IMR-90 (cell line): ENCODE results near the gene TBX15. TPM values are rescaled to one million over a fixed set of nuclear protein-coding genes. Genes with fewer than 3 reads are reported as not detected.

Experiments
- ATAC-seq: fragments of 200-7000 bp; cut with Tn5 transposase; 2 replicates; pipeline ENCODE4 v1.9.1; 2020; ENCODE audit warnings: low read depth, mild to moderate bottlenecking, moderate library complexity
- BruUV-seq: library from RNA; stranded (reverse); fragments of 400-500 nt; replicated peaks from 2 replicates; lab custom pipeline; 2021; lab: Mats Ljungman, UMichigan
- CTCF ChIA-PET: fragments of 300-600 bp; formaldehyde crosslinking; extraction: SDS; loops from one replicate; lab custom pipeline; 2021; ENCODE audit warnings: antibody characterized with exemption; lab: Yijun Ruan, JAX
- POLR2A ChIA-PET: fragments of 300-600 bp; sonication (Branson Sonifier 250); formaldehyde crosslinking; loops from one replicate; lab custom pipeline; 2022; ENCODE audit warnings: antibody characterized with exemption; ENCODE audit not compliant: unreplicated experiment; lab: Charles Lee
- DNase-seq: peaks from one replicate; pipeline ENCODE4 v3.0.0; 2013
- H2AFZ ChIP-seq: replicated peaks from 2 replicates; pipeline ENCODE3; 2013; ENCODE audit warnings: low read length, mild to moderate bottlenecking; ENCODE audit not compliant: poor library complexity
- H2AK5ac ChIP-seq: 2 replicates; pipeline ENCODE4 v1.6.1; 2013; ENCODE audit warnings: low read depth, low read length, inconsistent platforms
- H2AK9ac ChIP-seq: replicated peaks from 2 replicates; pipeline ENCODE3; 2013; ENCODE audit warnings: mild to moderate bottlenecking, low read depth, low read length, moderate library complexity; ENCODE audit not compliant: poor library complexity
- H2BK120ac ChIP-seq: 2 replicates; pipeline ENCODE4 v1.6.1; 2013; ENCODE audit warnings: low read depth, low read length, inconsistent platforms
- H2BK15ac ChIP-seq: 3 replicates; pipeline ENCODE4 v1.6.1; 2013; ENCODE audit warnings: low read depth, low read length, inconsistent platforms
- H2BK20ac ChIP-seq: 2 replicates; pipeline ENCODE4 v1.6.1; 2013; ENCODE audit warnings: low read depth, mild to moderate bottlenecking, inconsistent platforms, low read length, moderate library complexity
- H2BK5ac ChIP-seq: 2 replicates; pipeline ENCODE4 v1.6.1; 2013; ENCODE audit warnings: mild to moderate bottlenecking, low read depth, low read length, inconsistent platforms; ENCODE audit not compliant: poor library complexity, severe bottlenecking
- H3K14ac ChIP-seq: replicated peaks from 2 replicates; pipeline ENCODE4 v1.6.1; 2013; ENCODE audit warnings: low read depth, low read length, inconsistent platforms
- H3K18ac ChIP-seq: 2 replicates; pipeline ENCODE4 v1.6.1; 2013; ENCODE audit warnings: low read depth, low read length, control low read depth
- H3K23ac ChIP-seq: 2 replicates; pipeline ENCODE4 v1.6.1; 2013; ENCODE audit warnings: low read depth, low read length, inconsistent platforms
- H3K27ac ChIP-seq: 2 replicates; pipeline ENCODE4 v1.5.1; 2013; ENCODE audit warnings: mild to moderate bottlenecking, control low read depth, low read length; ENCODE audit not compliant: insufficient read depth
- H3K27me3 ChIP-seq: 2 replicates; pipeline ENCODE4 v1.6.1; 2013; ENCODE audit warnings: low read length; ENCODE audit not compliant: control insufficient read depth, insufficient read depth
- H3K36me3 ChIP-seq: 2 replicates; pipeline ENCODE4 v1.6.1; 2013; ENCODE audit warnings: low read length, mixed read lengths; ENCODE audit not compliant: control insufficient read depth, insufficient read depth
- H3K4ac ChIP-seq: 2 replicates; pipeline ENCODE4 v1.6.1; 2013; ENCODE audit warnings: low read depth, low read length, inconsistent platforms
- H3K4me1 ChIP-seq: 2 replicates; pipeline ENCODE4 v1.6.1; 2013; ENCODE audit warnings: low read length, mixed read lengths; ENCODE audit not compliant: control insufficient read depth, insufficient read depth
- H3K4me2 ChIP-seq: 2 replicates; pipeline ENCODE4 v1.6.1; 2013; ENCODE audit warnings: low read depth, mild to moderate bottlenecking, control low read depth, low read length, moderate library complexity
- H3K4me3 ChIP-seq: 2 replicates; pipeline ENCODE4 v1.5.1; 2013; ENCODE audit warnings: low read depth, mild to moderate bottlenecking, control low read depth, low read length, moderate library complexity; ENCODE audit not compliant: insufficient read depth
- H3K56ac ChIP-seq: 2 replicates; pipeline ENCODE4 v1.6.1; 2013; ENCODE audit warnings: low read length, inconsistent platforms; ENCODE audit not compliant: insufficient read depth; ENCODE audit errors: extremely low read depth
- H3K79me1 ChIP-seq, 2 experiments: 2 replicates each; pipeline ENCODE4 v1.6.1; 2013; ENCODE audit warnings: low read length in 2 of 2, inconsistent platforms in 1 of 2, low read depth in 1 of 2
- H3K9ac ChIP-seq: 2 replicates; pipeline ENCODE4 v1.6.1; 2013; ENCODE audit warnings: low read depth, low read length, control low read depth
- H3K9me1 ChIP-seq: 2 replicates; pipeline ENCODE4 v1.6.1; 2013; ENCODE audit warnings: low read length, inconsistent platforms; ENCODE audit not compliant: insufficient read depth
- H3K9me3 ChIP-seq: 2 replicates; pipeline ENCODE4 v1.6.1; 2013; ENCODE audit warnings: low read length; ENCODE audit not compliant: control insufficient read depth, insufficient read depth
- H4K20me1 ChIP-seq: 2 replicates; pipeline ENCODE4 v1.6.1; 2013; ENCODE audit warnings: low read length, inconsistent platforms; ENCODE audit not compliant: insufficient read depth
- H4K5ac ChIP-seq: 2 replicates; pipeline ENCODE4 v1.6.1; 2013; ENCODE audit warnings: mild to moderate bottlenecking, low read depth, low read length, control low read depth
- H4K8ac ChIP-seq, 2 experiments: 2 replicates each; pipeline ENCODE4 v1.6.1; 2013; ENCODE audit warnings: low read depth in 2 of 2, low read length in 2 of 2, control low read depth in 1 of 2, inconsistent platforms in 1 of 2
- H4K91ac ChIP-seq: 2 replicates; pipeline ENCODE4 v1.6.1; 2013; ENCODE audit warnings: low read depth, low read length, inconsistent platforms; ENCODE audit not compliant: insufficient read depth
- BHLHE40 ChIP-seq: fragments of 150-350 bp; IDR thresholded peaks from 2 replicates; pipeline ENCODE4 v1.6.1; 2016; ENCODE audit warnings: mild to moderate bottlenecking, low read depth, low read length
- CEBPB ChIP-seq: IDR thresholded peaks from 2 replicates; pipeline ENCODE4 v1.6.1; 2012; ENCODE audit warnings: low read depth, low read length, improper control_type of control experiment
- CHD1 ChIP-seq: IDR thresholded peaks from 2 replicates; pipeline ENCODE4 v1.6.1; 2012; ENCODE audit warnings: low read depth, low read length, improper control_type of control experiment
- FOS ChIP-seq: fragments of 150-350 bp; IDR thresholded peaks from 2 replicates; pipeline ENCODE4 v1.6.1; 2016; ENCODE audit warnings: low read depth, low read length
- MAFK ChIP-seq: IDR thresholded peaks from 2 replicates; pipeline ENCODE4 v1.6.1; 2012; ENCODE audit warnings: low read depth, low read length, improper control_type of control experiment
- MAZ ChIP-seq: IDR thresholded peaks from 2 replicates; pipeline ENCODE4 v1.6.1; 2012; ENCODE audit warnings: low read depth, mild to moderate bottlenecking, low read length, improper control_type of control experiment, moderate library complexity, borderline replicate concordance
- MXI1 ChIP-seq: IDR thresholded peaks from 2 replicates; pipeline ENCODE4 v1.6.1; 2012; ENCODE audit warnings: low read depth, mild to moderate bottlenecking, low read length, moderate library complexity, borderline replicate concordance
- NFE2L2 ChIP-seq: fragments of 150-350 bp; IDR thresholded peaks from 2 replicates; pipeline ENCODE4 v1.6.1; 2016; ENCODE audit warnings: low read depth, mild to moderate bottlenecking, low read length
- POLR2A ChIP-seq: IDR thresholded peaks from 2 replicates; pipeline ENCODE4 v1.6.1; 2012; ENCODE audit warnings: mild to moderate bottlenecking, low read depth, low read length
- RAD21 ChIP-seq: IDR thresholded peaks from 2 replicates; pipeline ENCODE4 v1.6.1; 2012; ENCODE audit warnings: low read length, improper control_type of control experiment
- RCOR1 ChIP-seq: IDR thresholded peaks from 2 replicates; pipeline ENCODE4 v1.6.1; 2012; ENCODE audit warnings: mild to moderate bottlenecking, low read length, improper control_type of control experiment; ENCODE audit not compliant: insufficient replicate concordance
- RFX5 ChIP-seq: IDR thresholded peaks from 2 replicates; pipeline ENCODE4 v1.8.0; 2012; ENCODE audit warnings: low read depth, mild to moderate bottlenecking, low read length, moderate library complexity
- SMC3 ChIP-seq: fragments of 150-350 bp; IDR thresholded peaks from 2 replicates; pipeline ENCODE4 v1.6.1; 2016; ENCODE audit warnings: low read depth, mild to moderate bottlenecking, antibody characterized with exemption, low read length, moderate library complexity
- WGBS, 2 experiments: methylation state at CpG; one replicate each; pipeline versions ENCODE4 v1.1.5 to v1.1.7; 2013; ENCODE audit warnings: missing lambda C conversion rate in 2 of 2; ENCODE audit not compliant: insufficient read length in 1 of 2; ENCODE audit errors: extremely low coverage in 2 of 2; 5-methylcytosine and 5-hydroxymethylcytosine counted together
- dilution Hi-C: fragments of 300-500 bp; cut with HindIII; formaldehyde crosslinking; loops from one replicate; pipeline ENCODE4 v1.14.3; 2018; ENCODE audit warnings: low sequenced_read_pairs; ENCODE audit not compliant: unreplicated experiment
- in situ Hi-C: fragments of 300-500 bp; cut with MboI; formaldehyde crosslinking; loops from 3 replicates; pipeline ENCODE4 v1.14.3; 2019; ENCODE audit warnings: low sequenced_read_pairs, inconsistent platforms, mixed read lengths
- intact Hi-C: fragments of 100-400 bp; cut with micrococcal nuclease; formaldehyde crosslinking; loops from 2 replicates; pipeline ENCODE4 v1.10.0; 2022
- polyA plus RNA-seq, 3 experiments: library from polyadenylated mRNA; depleted of rRNA; stranded (reverse); fragments of >200 nt; gene quantifications; 2 replicates each; pipeline ENCODE4 v1.2.3, GENCODE V29; 2012; ENCODE audit warnings: low replicate concordance in 1 of 3
- total RNA-seq: library from RNA; depleted of rRNA; stranded (reverse); fragments of >200 nt; gene quantifications from 2 replicates; pipeline ENCODE4 v1.2.3, GENCODE V29; 2012
- TF ChIP-seq, protein P1 (sequence below): fragments of 150-350 bp; IDR thresholded peaks from 2 replicates; pipeline ENCODE4 v1.6.1; 2017; ENCODE audit warnings: mild to moderate bottlenecking, antibody characterized with exemption, low read length, low read depth
- TF ChIP-seq, protein P2 (sequence below): conservative IDR thresholded peaks from 2 replicates; pipeline ENCODE4 v1.5.1; 2012; ENCODE audit warnings: mild to moderate bottlenecking, low read depth, low read length, improper control_type of control experiment
- TF ChIP-seq, protein P3 (sequence below): fragments of 150-350 bp; IDR thresholded peaks from 2 replicates; pipeline ENCODE4 v1.6.1; 2016; ENCODE audit warnings: low read depth, mild to moderate bottlenecking, low read length, moderate library complexity, borderline replicate concordance

TBX15 gene
- total and polyA plus RNA-seq, 2 of the 4 experiments (the other 2 are of a cell fraction): not detected

DNA sequence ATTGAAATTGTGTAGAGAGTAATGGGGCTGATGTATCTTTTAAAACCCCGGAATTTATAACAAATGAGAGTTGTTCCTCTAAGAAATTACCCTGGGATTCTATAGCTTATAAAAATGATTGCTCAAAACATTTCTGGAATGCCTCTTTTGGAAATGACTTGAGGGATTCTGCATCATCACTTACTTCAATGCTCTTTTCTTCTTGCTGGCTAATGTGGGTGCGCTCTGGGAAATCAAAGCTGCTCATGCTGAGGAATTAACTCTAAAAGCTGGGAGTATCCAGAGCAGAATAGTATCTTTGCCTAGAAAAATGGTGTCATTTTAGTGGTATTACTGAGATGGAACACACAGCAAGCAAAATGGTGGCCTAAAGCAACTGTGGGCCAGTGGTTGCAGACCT is 23.0 kb upstream of the TBX15 start:
- no peaks in the 10 kb centered on the region for H3K9me1 ChIP-seq
- no peak overlapping the region for H2AFZ ChIP-seq
- intact Hi-C loops: no loop called here
- H3K4ac ChIP-seq: no peak overlapping the region
- dilution Hi-C loops: no loop called here
- no peak overlapping the region for H2AK5ac ChIP-seq
- no peak overlapping the region for H4K91ac ChIP-seq
- DNase-seq: no peak
- no peak overlapping the region for H3K4me3 ChIP-seq
- peaks cover 37% of the 10 kb centered on the region for H3K27me3 ChIP-seq
- no peaks in the 10 kb centered on the region for H3K36me3 ChIP-seq
- no peak overlapping the region for H2AK9ac ChIP-seq
- H3K4me1 ChIP-seq: no peaks in the 10 kb centered on the region; the same call in 1 of the 2 replicates
- TF ChIP-seq, protein P1, sequence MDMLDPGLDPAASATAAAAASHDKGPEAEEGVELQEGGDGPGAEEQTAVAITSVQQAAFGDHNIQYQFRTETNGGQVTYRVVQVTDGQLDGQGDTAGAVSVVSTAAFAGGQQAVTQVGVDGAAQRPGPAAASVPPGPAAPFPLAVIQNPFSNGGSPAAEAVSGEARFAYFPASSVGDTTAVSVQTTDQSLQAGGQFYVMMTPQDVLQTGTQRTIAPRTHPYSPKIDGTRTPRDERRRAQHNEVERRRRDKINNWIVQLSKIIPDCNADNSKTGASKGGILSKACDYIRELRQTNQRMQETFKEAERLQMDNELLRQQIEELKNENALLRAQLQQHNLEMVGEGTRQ: no peak
- TF ChIP-seq RCOR1 (no peak), RFX5 (no peak), FOS (no peak), CHD1 (no peak), MXI1 (no peak), MAFK (no peak), POLR2A (no peak), RAD21 (no peak), CEBPB (no peak), BHLHE40 (no peak), SMC3 (no peak), NFE2L2 (no peak), MAZ (no peak)
- TF ChIP-seq, protein P2, sequence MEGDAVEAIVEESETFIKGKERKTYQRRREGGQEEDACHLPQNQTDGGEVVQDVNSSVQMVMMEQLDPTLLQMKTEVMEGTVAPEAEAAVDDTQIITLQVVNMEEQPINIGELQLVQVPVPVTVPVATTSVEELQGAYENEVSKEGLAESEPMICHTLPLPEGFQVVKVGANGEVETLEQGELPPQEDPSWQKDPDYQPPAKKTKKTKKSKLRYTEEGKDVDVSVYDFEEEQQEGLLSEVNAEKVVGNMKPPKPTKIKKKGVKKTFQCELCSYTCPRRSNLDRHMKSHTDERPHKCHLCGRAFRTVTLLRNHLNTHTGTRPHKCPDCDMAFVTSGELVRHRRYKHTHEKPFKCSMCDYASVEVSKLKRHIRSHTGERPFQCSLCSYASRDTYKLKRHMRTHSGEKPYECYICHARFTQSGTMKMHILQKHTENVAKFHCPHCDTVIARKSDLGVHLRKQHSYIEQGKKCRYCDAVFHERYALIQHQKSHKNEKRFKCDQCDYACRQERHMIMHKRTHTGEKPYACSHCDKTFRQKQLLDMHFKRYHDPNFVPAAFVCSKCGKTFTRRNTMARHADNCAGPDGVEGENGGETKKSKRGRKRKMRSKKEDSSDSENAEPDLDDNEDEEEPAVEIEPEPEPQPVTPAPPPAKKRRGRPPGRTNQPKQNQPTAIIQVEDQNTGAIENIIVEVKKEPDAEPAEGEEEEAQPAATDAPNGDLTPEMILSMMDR: no peak
- TF ChIP-seq, protein P3, sequence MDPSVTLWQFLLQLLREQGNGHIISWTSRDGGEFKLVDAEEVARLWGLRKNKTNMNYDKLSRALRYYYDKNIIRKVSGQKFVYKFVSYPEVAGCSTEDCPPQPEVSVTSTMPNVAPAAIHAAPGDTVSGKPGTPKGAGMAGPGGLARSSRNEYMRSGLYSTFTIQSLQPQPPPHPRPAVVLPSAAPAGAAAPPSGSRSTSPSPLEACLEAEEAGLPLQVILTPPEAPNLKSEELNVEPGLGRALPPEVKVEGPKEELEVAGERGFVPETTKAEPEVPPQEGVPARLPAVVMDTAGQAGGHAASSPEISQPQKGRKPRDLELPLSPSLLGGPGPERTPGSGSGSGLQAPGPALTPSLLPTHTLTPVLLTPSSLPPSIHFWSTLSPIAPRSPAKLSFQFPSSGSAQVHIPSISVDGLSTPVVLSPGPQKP: no peak
- no peaks in the 10 kb centered on the region for H4K20me1 ChIP-seq
- H2BK5ac ChIP-seq: no peak overlapping the region
- H3K4me2 ChIP-seq: no peak overlapping the region
- no peak overlapping the region for H3K56ac ChIP-seq
- no peak overlapping the region for H2BK120ac ChIP-seq
- H3K9ac ChIP-seq: no peak overlapping the region
- no peaks in the 10 kb centered on the region for H3K79me1 ChIP-seq
- H2BK20ac ChIP-seq: no peak overlapping the region
- H3K14ac ChIP-seq: no peak overlapping the region
- H4K5ac ChIP-seq: no peak overlapping the region
- no peak overlapping the region for H4K8ac ChIP-seq
- POLR2A ChIA-PET: no interaction called here
- CTCF ChIA-PET: no interaction called here
- in situ Hi-C loops: no loop called here
- H3K23ac ChIP-seq: no peak overlapping the region
- H2BK15ac ChIP-seq: no peak overlapping the region
- H3K9me3 ChIP-seq: peaks cover 10% of the 10 kb centered on the region
- BruUV-seq: no TSS peak
- WGBS, 2 experiments: no CpG with 5 or more reads among the region's 2 CpGs
- H3K18ac ChIP-seq: no peak overlapping the region
- ATAC-seq: no peak
- H3K27ac ChIP-seq: no peak overlapping the region
